ENCODE results near the gene ZNF576. TPM values are rescaled to one million over a fixed set of nuclear protein-coding genes. Genes with fewer than 3 reads are reported as not detected.

Gene ZNF576
- total RNA-seq: 8.4 and 11.0 TPM in 2 replicates

GRCh38 chr19:43595999-43596841 is at the start of gene ZNF576, which contains the start of gene IRGQ:
Gene ZNF576 (plus strand): TSS chr19:43596595. CDS start chr19:43597109, 514 bp downstream.
Gene IRGQ (minus strand): TSS chr19:43596134. CDS start chr19:43595338, 796 bp downstream.

GRCh38 chr19:43575156-43575950 is 21.0 kb upstream of the ZNF576 start, which contains the start of the genes PINLYP and XRCC1:
Gene PINLYP (plus strand): TSS chr19:43575801. CDS start chr19:43577192, 1,391 bp downstream.
Gene XRCC1 (minus strand): TSS chr19:43575527. CDS start chr19:43575458, 69 bp downstream.

GRCh38 chr19:43611788-43612187 is 15.4 kb downstream of the ZNF576 start, which contains the start of gene SRRM5:
Gene SRRM5 (plus strand): TSS chr19:43612088. CDS start chr19:43612122, 34 bp downstream.

GRCh38 chr19:43619262-43620060 is 23.1 kb downstream of the ZNF576 start, which contains the start of gene ZNF428:
Gene ZNF428 (minus strand): TSS chr19:43619629. CDS start chr19:43614304, 5,325 bp downstream.

GRCh38 chr19:43639519-43640423 is 43.4 kb downstream of the ZNF576 start, which contains the start of gene CADM4:
Gene CADM4 (minus strand): TSS chr19:43639850. CDS start chr19:43639790, 60 bp downstream.

Other genes starting within 250 kb of the ZNF576 start
- gene CD177, start 242.9 kb upstream of the ZNF576 start, total RNA-seq: not detected in 2 replicates
- gene TEX101, start 181.7 kb upstream of the ZNF576 start, total RNA-seq: not detected in 2 replicates
- gene LYPD3, start 131.0 kb upstream of the ZNF576 start, total RNA-seq: 0.50 and 0.59 TPM in 2 replicates
- gene PHLDB3, start 91.8 kb upstream of the ZNF576 start, total RNA-seq: 3.7 and 5.0 TPM in 2 replicates
- 69.8 and 80.3 TPM in 2 replicates for gene ETHE1, start 69.4 kb upstream of the ZNF576 start, total RNA-seq
- gene ZNF575, start 63.4 kb upstream of the ZNF576 start, total RNA-seq: 0.17 and 0.59 TPM in 2 replicates
- gene XRCC1, start 21.1 kb upstream of the ZNF576 start, total RNA-seq: 40.0 and 48.0 TPM in 2 replicates
- 6.2 and 7.3 TPM in 2 replicates for gene PINLYP, start 20.8 kb upstream of the ZNF576 start, total RNA-seq
- gene IRGQ, start 461 bp upstream of the ZNF576 start, total RNA-seq: 7.7 and 10.1 TPM in 2 replicates
- gene SRRM5, start 15.5 kb downstream of the ZNF576 start, total RNA-seq: 0.34 TPM in 1 of 2 replicates, not detected in the other
- gene ZNF428, start 23.0 kb downstream of the ZNF576 start, total RNA-seq: 30.8 and 35.3 TPM in 2 replicates
- gene CADM4, start 43.3 kb downstream of the ZNF576 start, total RNA-seq: 1.5 and 2.2 TPM in 2 replicates
- 118 and 131 TPM in 2 replicates for gene PLAUR, start 73.6 kb downstream of the ZNF576 start, total RNA-seq
- gene IRGC, start 119.5 kb downstream of the ZNF576 start, total RNA-seq: not detected in 2 replicates
- gene SMG9, start 158.4 kb downstream of the ZNF576 start, total RNA-seq: 14.9 and 22.9 TPM in 2 replicates
- 0.17 and 0.74 TPM in 2 replicates for gene KCNN4, start 184.4 kb downstream of the ZNF576 start, total RNA-seq
- gene LYPD5, start 205.9 kb downstream of the ZNF576 start, total RNA-seq: 0.89 TPM in 1 of 2 replicates, not detected in the other
- gene ZNF283, start 230.7 kb downstream of the ZNF576 start, total RNA-seq: 1.8 and 3.5 TPM in 2 replicates

All from bronchus fibroblast of lung (primary cell).